ENCODE measurements around the gene S100P.

The S100P gene

DNA sequence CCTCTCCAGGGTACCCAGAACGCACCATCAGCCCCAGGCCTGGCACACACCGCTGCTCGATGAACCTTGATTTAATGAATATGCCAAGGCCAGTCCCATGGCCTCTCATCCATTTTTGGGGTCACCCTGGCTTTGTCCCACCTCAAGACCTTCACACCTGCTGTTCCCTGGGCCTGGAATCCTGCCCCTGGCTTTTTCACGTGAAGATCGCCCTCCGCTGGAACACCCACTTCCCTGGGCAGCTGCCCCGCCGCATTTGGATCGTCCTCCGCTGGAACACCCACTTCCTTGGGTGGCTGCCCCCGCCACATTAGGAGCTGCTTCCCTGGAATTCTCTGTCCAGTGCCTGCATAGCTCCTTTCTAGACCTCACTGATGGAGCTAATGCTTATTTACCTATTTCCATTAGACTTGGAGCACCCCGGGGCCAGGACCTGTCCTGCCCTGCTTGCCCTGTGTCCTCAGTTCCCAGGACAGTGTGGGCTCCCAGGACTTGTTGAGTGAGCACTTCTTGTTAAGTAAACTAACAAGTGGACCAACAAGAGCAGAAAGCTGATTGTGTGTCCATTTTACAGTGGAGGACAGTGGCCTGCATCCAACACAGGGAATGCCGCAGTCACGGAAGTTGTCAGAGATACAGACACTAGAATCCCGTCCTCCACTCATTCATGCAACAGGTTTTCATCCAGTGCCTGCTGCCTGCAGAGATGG is 34.8 kb downstream of the S100P start:
- no peak for TF ChIP-seq EZH2 (IDR thresholded peaks at IDR 0.05; ENCODE audit: borderline replicate concordance, low read depth, low read length, severe bottlenecking)
- TF ChIP-seq, protein P1, sequence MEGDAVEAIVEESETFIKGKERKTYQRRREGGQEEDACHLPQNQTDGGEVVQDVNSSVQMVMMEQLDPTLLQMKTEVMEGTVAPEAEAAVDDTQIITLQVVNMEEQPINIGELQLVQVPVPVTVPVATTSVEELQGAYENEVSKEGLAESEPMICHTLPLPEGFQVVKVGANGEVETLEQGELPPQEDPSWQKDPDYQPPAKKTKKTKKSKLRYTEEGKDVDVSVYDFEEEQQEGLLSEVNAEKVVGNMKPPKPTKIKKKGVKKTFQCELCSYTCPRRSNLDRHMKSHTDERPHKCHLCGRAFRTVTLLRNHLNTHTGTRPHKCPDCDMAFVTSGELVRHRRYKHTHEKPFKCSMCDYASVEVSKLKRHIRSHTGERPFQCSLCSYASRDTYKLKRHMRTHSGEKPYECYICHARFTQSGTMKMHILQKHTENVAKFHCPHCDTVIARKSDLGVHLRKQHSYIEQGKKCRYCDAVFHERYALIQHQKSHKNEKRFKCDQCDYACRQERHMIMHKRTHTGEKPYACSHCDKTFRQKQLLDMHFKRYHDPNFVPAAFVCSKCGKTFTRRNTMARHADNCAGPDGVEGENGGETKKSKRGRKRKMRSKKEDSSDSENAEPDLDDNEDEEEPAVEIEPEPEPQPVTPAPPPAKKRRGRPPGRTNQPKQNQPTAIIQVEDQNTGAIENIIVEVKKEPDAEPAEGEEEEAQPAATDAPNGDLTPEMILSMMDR (IDR thresholded peaks at IDR 0.05; ENCODE audit: borderline replicate concordance, extremely low read depth, low read length, poor library complexity, severe bottlenecking) = no peak
- H3K36me3 ChIP-seq (ENCODE audit: insufficient read depth, low read length) = no peaks in the 10 kb centered on the region
- H3K4me2 ChIP-seq (ENCODE audit: insufficient read depth, low read length) = no peak overlapping the region
- no peaks in the 10 kb centered on the region for H4K20me1 ChIP-seq (ENCODE audit: insufficient read depth, low read length)
- H2AFZ ChIP-seq (ENCODE audit: low read depth, low read length) = no peak overlapping the region
- H3K27me3 ChIP-seq (ENCODE audit: insufficient read depth, low read length, poor library complexity) = no peaks in the 10 kb centered on the region
- ATAC-seq (ENCODE audit: insufficient read depth, low read depth) (no peak), DNase-seq (no peak)
- H3K27ac ChIP-seq (ENCODE audit: low read length) = no peak overlapping the region
- H3K79me2 ChIP-seq (ENCODE audit: insufficient read depth, low read length) = no peaks in the 10 kb centered on the region
- H3K4me3 ChIP-seq (ENCODE audit: low read depth in 1 of 2, low read length in 2 of 2) = no peak overlapping the region
- no peaks in the 10 kb centered on the region for H3K9me3 ChIP-seq (ENCODE audit: insufficient read depth, low read length, severe bottlenecking)
- no peaks in the 10 kb centered on the region for H3K4me1 ChIP-seq (ENCODE audit: insufficient read depth, low read length)
- no peak overlapping the region for H3K9ac ChIP-seq (ENCODE audit: low read depth, low read length)

DNA sequence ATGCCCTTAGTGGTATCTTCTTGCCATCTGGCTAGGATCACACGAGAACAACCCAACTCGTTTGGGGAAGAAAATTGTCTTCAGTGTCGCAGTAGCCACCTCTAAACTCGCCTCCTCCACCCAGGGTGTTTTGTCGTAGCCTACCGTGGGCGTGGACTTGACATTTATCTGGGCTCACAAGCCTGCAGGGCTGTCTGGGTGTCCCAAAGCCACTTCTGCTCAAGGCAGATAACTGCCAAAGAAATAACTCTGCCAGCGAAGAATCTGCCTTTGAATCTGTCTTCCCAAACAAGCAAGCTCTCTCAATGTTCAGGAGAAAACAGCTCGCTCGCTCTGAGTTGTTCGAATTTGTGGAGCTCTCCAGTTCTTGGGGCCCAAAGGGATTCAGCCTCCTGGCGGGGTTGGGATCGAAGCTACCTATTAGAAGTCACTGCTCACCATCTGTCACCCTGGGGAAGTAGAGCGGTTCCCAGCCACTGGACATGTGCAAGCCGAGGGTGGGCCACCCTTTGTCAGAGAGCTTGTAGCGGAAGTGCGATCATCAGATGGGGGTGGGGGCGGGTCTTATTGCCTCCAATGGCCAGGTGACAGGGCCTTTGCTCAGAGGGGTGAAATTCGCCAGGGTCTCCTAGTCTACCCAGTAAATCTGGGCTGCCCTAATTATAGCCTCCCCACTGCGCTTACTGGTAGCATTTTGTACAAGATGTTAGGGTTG is 37.1 kb downstream of the S100P start:
- H3K79me2 ChIP-seq (ENCODE audit: insufficient read depth, low read length) = no peaks in the 10 kb centered on the region
- H3K9me3 ChIP-seq (ENCODE audit: insufficient read depth, low read length, severe bottlenecking) = no peaks in the 10 kb centered on the region
- no peaks in the 10 kb centered on the region for H3K36me3 ChIP-seq (ENCODE audit: insufficient read depth, low read length)
- no peak overlapping the region for H3K9ac ChIP-seq (ENCODE audit: low read depth, low read length)
- no peaks in the 10 kb centered on the region for H4K20me1 ChIP-seq (ENCODE audit: insufficient read depth, low read length)
- no peaks in the 10 kb centered on the region for H3K27me3 ChIP-seq (ENCODE audit: insufficient read depth, low read length, poor library complexity)
- no peak overlapping the region for H2AFZ ChIP-seq (ENCODE audit: low read depth, low read length)
- TF ChIP-seq, protein P1 (IDR thresholded peaks at IDR 0.05; ENCODE audit: borderline replicate concordance, extremely low read depth, low read length, poor library complexity, severe bottlenecking) = no peak
- no peak for TF ChIP-seq EZH2 (IDR thresholded peaks at IDR 0.05; ENCODE audit: borderline replicate concordance, low read depth, low read length, severe bottlenecking)
- H3K4me2 ChIP-seq (ENCODE audit: insufficient read depth, low read length) = no peak overlapping the region
- H3K27ac ChIP-seq (ENCODE audit: low read length) = no peak overlapping the region
- no peak overlapping the region for H3K4me3 ChIP-seq (ENCODE audit: low read depth in 1 of 2, low read length in 2 of 2)
- no peaks in the 10 kb centered on the region for H3K4me1 ChIP-seq (ENCODE audit: insufficient read depth, low read length)
- ATAC-seq (ENCODE audit: insufficient read depth, low read depth) (no peak), DNase-seq (no peak)

DNA sequence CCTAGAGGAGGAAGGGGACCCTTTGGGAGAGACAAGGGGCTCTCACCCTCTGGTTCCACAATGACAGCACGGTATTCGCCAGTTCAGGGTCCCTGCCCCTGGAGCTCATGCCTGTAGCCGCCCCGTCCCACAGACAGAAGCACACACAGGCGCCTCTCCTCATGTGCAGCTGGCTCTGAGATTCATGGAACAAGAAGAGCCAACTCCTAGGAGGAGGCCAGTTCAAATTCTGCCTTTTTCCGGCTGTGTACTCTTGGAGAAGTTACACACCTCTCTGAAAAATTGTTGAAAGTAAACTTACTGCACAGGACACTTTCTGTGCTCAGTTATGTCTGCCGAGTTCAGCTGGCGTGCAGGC is 37.6 kb downstream of the S100P start:
- Histone ChIP-seq H3K9ac (ENCODE audit: low read depth, low read length) (no peak overlapping the region), H3K36me3 (ENCODE audit: insufficient read depth, low read length) (no peaks in the 10 kb centered on the region), H3K4me2 (ENCODE audit: insufficient read depth, low read length) (no peak overlapping the region), H3K27me3 (ENCODE audit: insufficient read depth, low read length, poor library complexity) (no peaks in the 10 kb centered on the region), H3K4me3 (ENCODE audit: low read depth in 1 of 2, low read length in 2 of 2) (no peak overlapping the region), H3K4me1 (ENCODE audit: insufficient read depth, low read length) (no peaks in the 10 kb centered on the region), H4K20me1 (ENCODE audit: insufficient read depth, low read length) (no peaks in the 10 kb centered on the region), H2AFZ (ENCODE audit: low read depth, low read length) (no peak overlapping the region), H3K9me3 (ENCODE audit: insufficient read depth, low read length, severe bottlenecking) (no peaks in the 10 kb centered on the region), H3K79me2 (ENCODE audit: insufficient read depth, low read length) (no peaks in the 10 kb centered on the region), H3K27ac (ENCODE audit: low read length) (no peak overlapping the region)
- DNase-seq (no peak), ATAC-seq (ENCODE audit: insufficient read depth, low read depth) (no peak)
- no peak for TF ChIP-seq EZH2 (IDR thresholded peaks at IDR 0.05; ENCODE audit: borderline replicate concordance, low read depth, low read length, severe bottlenecking)
- TF ChIP-seq, protein P1 (IDR thresholded peaks at IDR 0.05; ENCODE audit: borderline replicate concordance, extremely low read depth, low read length, poor library complexity, severe bottlenecking) = no peak

All from DND-41 (cell line).